HCT116 (cell line): ENCODE results near the gene GFPT1. TPM values are rescaled to one million over a fixed set of nuclear protein-coding genes. Genes with fewer than 3 reads are reported as not detected.

ENCODE experiments used
- ATAC-seq: fragments of 200-7000 bp; cut with Tn5 transposase; 2 replicates; pipeline ENCODE4 v1.9.1; 2020; ENCODE audit warnings: mild to moderate bottlenecking, moderate library complexity
- BruUV-seq: library from RNA; stranded (reverse); fragments of 400-500 nt; replicated peaks from 2 replicates; lab custom pipeline; 2021; lab: Mats Ljungman, UMichigan
- CTCF ChIA-PET: fragments of 300-600 bp; sonication (Branson Sonifier 250); formaldehyde crosslinking; loops from one replicate; lab custom pipeline; 2021; ENCODE audit warnings: antibody characterized with exemption; lab: Charles Lee
- POLR2A ChIA-PET: fragments of 300-600, 350-600 bp; sonication (Branson Sonifier 250); formaldehyde crosslinking; loops from one replicate; lab custom pipeline; 2021; ENCODE audit warnings: antibody characterized with exemption; lab: Charles Lee
- RAD21 ChIA-PET, 2 experiments: fragments of 300-600 bp; sonication (Branson Sonifier 250); formaldehyde crosslinking; loops; one replicate each; lab custom pipeline; 2023; ENCODE audit warnings: low total read pairs in 2 of 2; ENCODE audit not compliant: uncharacterized antibody in 2 of 2, unreplicated experiment in 2 of 2, low non-redundant PET in 1 of 2; lab: Charles Lee
- DNase-seq: peaks from one replicate; pipeline ENCODE4 v3.0.0-alpha.2; 2010; ENCODE audit warnings: low read depth, low spot score
- H2AFZ ChIP-seq: fragments of 200-600 bp; shearing (Covaris generic), sonication (generic); 2 replicates; pipeline ENCODE4 v1.6.1; 2017; ENCODE audit warnings: low read depth, mixed run types, mixed read lengths, antibody characterized with exemption, low read length; ENCODE audit not compliant: poor library complexity, severe bottlenecking
- H3K27ac ChIP-seq: 2 replicates; pipeline ENCODE4 v1.5.1; 2012; ENCODE audit warnings: low read depth, low read length
- H3K27me3 ChIP-seq: fragments of 200-600 bp; sonication (generic); 2 replicates; pipeline ENCODE4 v1.6.1; 2016; ENCODE audit warnings: mixed run types, low read length, mixed read lengths; ENCODE audit not compliant: insufficient read depth
- H3K36me3 ChIP-seq, 2 experiments: fragments of 200-500 bp in 1 of 2; fragments of 200-600 bp in 1 of 2; sonication (Bioruptor generic) in 1 of 2; sonication (generic) in 1 of 2; 2 replicates each; pipeline versions ENCODE4 v1.5.1 to v1.6.1; 2014 to 2016; ENCODE audit warnings: low read length in 2 of 2, inconsistent platforms in 1 of 2, mixed read lengths in 1 of 2, mixed run types in 1 of 2; ENCODE audit not compliant: insufficient read depth in 2 of 2, control insufficient read depth in 1 of 2
- H3K4me1 ChIP-seq, 2 experiments: fragments of 200-600 bp in 1 of 2; sonication (generic) in 1 of 2; 2 replicates each; pipeline versions ENCODE4 v1.5.1 to v1.6.1; 2012 to 2017; ENCODE audit warnings: low read length in 2 of 2, inconsistent platforms in 1 of 2, mild to moderate bottlenecking in 1 of 2, mixed read lengths in 1 of 2, mixed run types in 1 of 2, moderate library complexity in 1 of 2; ENCODE audit not compliant: insufficient read depth in 2 of 2, control insufficient read depth in 1 of 2
- H3K4me2 ChIP-seq: fragments of 200-600 bp; sonication (generic); 2 replicates; pipeline ENCODE4 v1.6.1; 2017; ENCODE audit warnings: mixed run types, low read length, mixed read lengths
- H3K4me3 ChIP-seq, 2 experiments: fragments of 200-600 bp in 1 of 2; sonication (generic) in 1 of 2; replicated peaks in 1 of 2; 2 replicates each; pipeline ENCODE4 v1.5.1; 2011 to 2016; ENCODE audit warnings: low read length in 2 of 2, control low read depth in 1 of 2, low read depth in 1 of 2, mild to moderate bottlenecking in 1 of 2, mixed read lengths in 1 of 2, mixed run types in 1 of 2
- H3K79me2 ChIP-seq: fragments of 200-600 bp; sonication (generic); 2 replicates; pipeline ENCODE4 v1.6.1; 2017; ENCODE audit warnings: mild to moderate bottlenecking, mixed run types, low read length, moderate library complexity, mixed read lengths; ENCODE audit not compliant: insufficient read depth
- H3K9ac ChIP-seq: fragments of 200-600 bp; sonication (generic); 2 replicates; pipeline ENCODE4 v1.6.1; 2016; ENCODE audit warnings: low read length, mixed read lengths
- H3K9me2 ChIP-seq: fragments of 200-600 bp; sonication (generic), shearing (Covaris generic); 2 replicates; pipeline ENCODE4 v1.6.1; 2017; ENCODE audit warnings: mixed run types, mild to moderate bottlenecking, moderate library complexity; ENCODE audit not compliant: insufficient read depth
- H3K9me3 ChIP-seq, 2 experiments: fragments of 200-500 bp in 1 of 2; fragments of 200-600 bp in 1 of 2; sonication (Bioruptor generic) in 1 of 2; sonication (generic) in 1 of 2; 2 replicates each; pipeline ENCODE4 v1.6.1; 2014 to 2017; ENCODE audit warnings: low read length in 2 of 2, mixed read lengths in 2 of 2, inconsistent platforms in 1 of 2, low read depth in 1 of 2, mild to moderate bottlenecking in 1 of 2, mixed run types in 1 of 2, moderate library complexity in 1 of 2; ENCODE audit not compliant: control insufficient read depth in 1 of 2, insufficient read depth in 1 of 2
- H4K20me1 ChIP-seq: fragments of 200-600 bp; sonication (generic), shearing (Covaris generic); 2 replicates; pipeline ENCODE4 v1.6.1; 2017; ENCODE audit warnings: mixed run types, mild to moderate bottlenecking, moderate library complexity; ENCODE audit not compliant: insufficient read depth
- ATF3 ChIP-seq: IDR thresholded peaks from 2 replicates; pipeline ENCODE4 v1.6.1; 2012
- CBX3 ChIP-seq: IDR thresholded peaks from 2 replicates; pipeline ENCODE4 v1.6.1; 2012; ENCODE audit warnings: low read depth
- CEBPB ChIP-seq: IDR thresholded peaks from 2 replicates; pipeline ENCODE4 v1.6.1; 2012; ENCODE audit warnings: low read depth
- EGR1 ChIP-seq: IDR thresholded peaks from 2 replicates; pipeline ENCODE4 v1.6.1; 2012; ENCODE audit warnings: low read depth
- ELF1 ChIP-seq: IDR thresholded peaks from 2 replicates; pipeline ENCODE4 v1.6.1; 2012; ENCODE audit warnings: low read depth, borderline replicate concordance
- EZH2 ChIP-seq: fragments of 200-600 bp; sonication (generic); IDR thresholded peaks from 2 replicates; pipeline ENCODE4 v1.6.1; 2017; ENCODE audit warnings: antibody characterized with exemption, mixed run types
- EZH2phosphoT487 ChIP-seq: fragments of 200-600 bp; IDR thresholded peaks from 2 replicates; pipeline ENCODE4 v1.6.1; 2018; ENCODE audit warnings: antibody characterized with exemption, borderline replicate concordance
- MAX ChIP-seq: IDR thresholded peaks from 2 replicates; pipeline ENCODE4 v1.6.1; 2012
- POLR2A ChIP-seq: IDR thresholded peaks from 2 replicates; pipeline ENCODE4 v1.7.0; 2011; ENCODE audit warnings: borderline replicate concordance; ENCODE audit not compliant: insufficient read depth, insufficient read length; ENCODE audit errors: extremely low read depth
- RAD21 ChIP-seq: IDR thresholded peaks from 2 replicates; pipeline ENCODE4 v1.6.1; 2012; ENCODE audit warnings: low read depth, mild to moderate bottlenecking
- SIN3A ChIP-seq: IDR thresholded peaks from 2 replicates; pipeline ENCODE4 v1.6.1; 2012; ENCODE audit warnings: low read depth
- SP1 ChIP-seq: IDR thresholded peaks from 2 replicates; pipeline ENCODE4 v1.6.1; 2012; ENCODE audit warnings: low read depth
- SRF ChIP-seq: IDR thresholded peaks from 2 replicates; pipeline ENCODE4 v1.6.1; 2012; ENCODE audit warnings: low read depth
- TCF7L2 ChIP-seq: IDR thresholded peaks from 2 replicates; pipeline ENCODE4 v1.7.0; 2011; ENCODE audit warnings: borderline replicate concordance, inconsistent platforms; ENCODE audit not compliant: insufficient read depth, insufficient read length; ENCODE audit errors: extremely low read depth
- YY1 ChIP-seq: IDR thresholded peaks from 2 replicates; pipeline ENCODE4 v1.6.1; 2011; ENCODE audit warnings: low read length, low read depth, moderate library complexity, mild to moderate bottlenecking; ENCODE audit not compliant: insufficient replicate concordance; ENCODE audit errors: extremely low read depth
- ZBTB33 ChIP-seq: IDR thresholded peaks from 2 replicates; pipeline ENCODE4 v1.6.1; 2011; ENCODE audit warnings: mild to moderate bottlenecking, low read length, moderate library complexity; ENCODE audit not compliant: insufficient replicate concordance; ENCODE audit errors: extremely low read depth
- ZFX ChIP-seq: fragments of 450-650 bp; IDR thresholded peaks from 2 replicates; pipeline ENCODE4 v1.6.1; 2017
- ZNF274 ChIP-seq: fragments of 200-500 bp; sonication (Bioruptor generic); IDR thresholded peaks from 2 replicates; pipeline ENCODE4 v1.6.1; 2014; ENCODE audit warnings: mild to moderate bottlenecking, low read depth, low read length, inconsistent platforms
- intact Hi-C: fragments of 100-400 bp; cut with micrococcal nuclease; formaldehyde crosslinking; loops from 2 replicates; pipeline ENCODE4 v1.10.0; 2022
- total RNA-seq: library from RNA; stranded (reverse); gene quantifications from one replicate; pipeline ENCODE4 v1.2.1, GENCODE V29; 2021; ENCODE audit not compliant: unreplicated experiment

GFPT1 gene
- total RNA-seq, 1 experiment from 2014 or later = 62.4 TPM

- H3K4me2 ChIP-seq = no peak overlapping the region
- no peak overlapping the region for H3K4me3 ChIP-seq
- no peak for ATAC-seq
- H3K79me2 ChIP-seq = no peaks in the 10 kb centered on the region
- H4K20me1 ChIP-seq = no peaks in the 10 kb centered on the region
- H3K36me3 ChIP-seq = no peaks in the 10 kb centered on the region
- ChIA-PET RAD21 (no interaction called here), POLR2A (no interaction called here), CTCF (no interaction called here)
- no peaks in the 10 kb centered on the region for H3K9me2 ChIP-seq
- no peaks in the 10 kb centered on the region for H3K27me3 ChIP-seq
- no peak overlapping the region for H3K27ac ChIP-seq
- intact Hi-C loops = no loop called here
- TF ChIP-seq SRF (no peak), SP1 (no peak), EGR1 (no peak), ZBTB33 (no peak), MAX (no peak), EZH2 (no peak), CBX3 (no peak), POLR2A (no peak), TCF7L2 (no peak), ZNF274 (no peak), ATF3 (no peak), EZH2phosphoT487 (no peak), ELF1 (no peak), SIN3A (no peak), CEBPB (no peak), RAD21 (no peak), ZFX (no peak), YY1 (no peak)
- no TSS peak for BruUV-seq
- H3K4me1 ChIP-seq = no peaks in the 10 kb centered on the region
- H2AFZ ChIP-seq = no peak overlapping the region
- no peak for DNase-seq
- H3K9ac ChIP-seq = no peak overlapping the region
- H3K9me3 ChIP-seq = no peaks in the 10 kb centered on the region
These were observed 106.1 kb downstream of the GFPT1 start for GRCh38 chr2:69280796-69281412.
